Inferior parietal cortex (tissue), 1 donor: ENCODE data around the gene DNM3.

Experiments
- DNase-seq: peaks from one replicate; pipeline ENCODE4 v3.0.0-alpha.2; 2016; ENCODE audit errors: extremely low spot score

DNM3 gene

DNA sequence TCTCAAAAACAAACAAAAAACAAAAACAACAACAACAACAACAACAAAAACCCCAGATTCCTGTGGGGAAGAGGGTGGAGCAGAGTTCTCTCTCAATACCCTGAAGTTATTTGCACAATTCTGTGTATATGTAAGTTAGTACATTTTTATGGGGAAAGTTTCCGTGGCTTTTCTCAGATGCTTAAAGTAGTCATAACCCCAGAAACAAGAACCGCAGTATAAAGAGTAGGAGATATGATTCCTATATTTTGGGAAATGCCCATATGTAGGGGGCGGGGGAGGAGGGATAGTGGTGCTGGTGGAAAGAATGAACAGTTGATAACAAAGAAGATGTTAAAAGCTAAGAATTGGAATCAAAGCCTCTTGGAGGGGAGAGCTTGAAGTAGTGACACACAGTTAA, 131.5 kb downstream of the DNM3 start:
- no peak for DNase-seq

DNA sequence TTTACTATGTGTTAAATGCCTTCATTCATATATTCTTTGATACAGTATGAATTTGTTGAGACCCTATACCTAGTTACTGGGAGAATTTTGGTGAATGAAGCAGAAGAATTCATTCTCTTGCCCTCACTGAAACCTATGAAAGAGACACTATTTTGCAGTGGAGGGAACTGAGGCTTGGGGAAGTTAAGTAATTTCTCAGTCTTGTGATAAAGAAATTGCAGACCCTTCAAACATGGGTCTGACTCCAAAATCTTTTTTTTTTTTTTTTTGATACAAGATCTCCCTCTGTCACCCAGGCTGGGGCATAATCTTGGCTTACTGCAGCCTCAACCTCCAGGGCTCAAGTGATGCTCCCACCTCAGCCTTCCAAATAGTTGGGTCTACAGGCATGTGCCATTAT, 132.1 kb downstream of the DNM3 start:
- DNase-seq: no peak

DNA sequence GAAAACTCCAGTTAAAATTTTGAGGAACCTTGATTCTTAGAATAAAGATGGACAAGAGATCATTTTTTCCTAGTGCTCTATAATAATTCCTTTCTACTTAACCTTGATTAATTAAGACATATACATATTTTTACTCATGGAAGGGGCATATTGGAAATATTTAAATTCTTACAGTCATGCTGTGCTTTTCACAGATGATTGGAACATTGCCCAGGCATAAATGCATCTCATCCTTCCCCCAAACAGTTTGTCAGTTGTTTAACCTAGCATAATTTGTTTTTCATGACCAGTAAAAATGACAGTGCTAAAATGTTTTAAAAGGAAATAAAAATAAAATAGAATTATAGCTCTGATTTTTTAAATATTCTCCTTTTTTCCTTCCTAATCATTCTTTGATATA, 140.0 kb downstream of the DNM3 start:
- DNase-seq: no peak

DNA sequence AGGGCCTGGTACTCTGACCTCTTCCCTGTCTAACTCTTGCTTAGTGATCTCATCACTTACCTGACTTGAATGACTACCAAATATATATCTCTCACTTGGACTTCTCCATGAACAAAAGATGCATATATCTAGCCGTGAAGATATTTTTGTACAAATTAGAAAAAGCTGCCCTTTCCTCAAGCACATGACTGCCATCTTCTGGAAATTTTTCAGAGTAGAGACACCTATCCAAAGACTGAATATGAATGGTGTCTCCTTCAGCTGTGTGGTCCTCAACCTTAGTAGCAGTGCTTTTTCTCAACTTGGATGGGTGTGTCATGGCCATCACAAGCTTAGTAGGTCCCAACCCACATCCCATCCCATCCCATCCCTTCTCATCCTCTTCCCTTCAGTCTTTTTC, 142.3 kb downstream of the DNM3 start:
- peak; percentile 57 for DNase-seq

DNA sequence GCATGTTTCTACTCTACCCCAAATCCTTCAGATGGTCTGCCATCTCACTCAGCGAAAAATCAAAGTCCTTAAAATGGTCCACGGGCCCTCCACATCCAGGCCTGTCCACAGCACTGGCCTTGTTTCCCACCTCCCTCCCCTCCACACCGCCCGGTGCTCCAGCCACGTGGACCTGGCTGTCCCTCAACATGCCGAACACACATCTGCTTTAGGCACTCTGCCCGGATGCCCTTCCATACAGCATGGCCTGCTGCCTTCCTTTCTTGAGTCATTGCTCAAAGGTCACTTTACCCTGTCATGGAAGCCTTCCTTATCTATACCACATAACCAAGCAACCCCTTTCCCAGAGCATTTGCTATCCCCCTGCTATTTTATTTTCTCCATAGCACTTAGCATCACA, 143.0 kb downstream of the DNM3 start:
- no peak for DNase-seq

DNA sequence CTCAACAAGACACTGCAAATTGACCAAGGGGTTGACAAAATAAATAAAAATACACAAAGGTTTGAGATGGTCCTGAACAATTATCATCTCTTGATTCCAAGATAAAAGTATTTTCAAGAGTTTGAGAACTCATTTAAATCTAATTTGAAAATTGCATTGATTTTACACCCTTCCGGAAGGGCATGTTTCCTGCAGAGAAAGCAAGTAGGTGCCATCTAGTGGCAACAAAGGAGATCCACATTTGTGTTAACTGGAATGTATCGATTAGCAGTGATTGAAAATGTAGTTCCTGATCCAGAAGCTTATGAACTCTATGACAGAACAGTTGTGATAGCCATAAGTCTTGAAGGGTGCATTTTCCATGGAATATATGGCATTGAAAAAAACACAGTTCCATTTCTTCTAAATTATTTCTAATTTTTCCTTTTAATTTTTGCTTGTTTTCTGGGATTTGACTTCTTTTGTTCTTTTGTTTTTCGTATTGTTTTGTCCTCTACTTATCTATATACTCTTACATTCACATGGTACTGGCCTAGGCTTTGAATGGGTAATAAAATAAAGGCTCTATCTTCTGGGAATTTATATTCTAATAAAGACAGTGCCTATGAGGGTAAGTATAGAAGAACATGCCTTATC, 143.7 kb downstream of the DNM3 start:
- DNase-seq: peak; percentile 71

DNA sequence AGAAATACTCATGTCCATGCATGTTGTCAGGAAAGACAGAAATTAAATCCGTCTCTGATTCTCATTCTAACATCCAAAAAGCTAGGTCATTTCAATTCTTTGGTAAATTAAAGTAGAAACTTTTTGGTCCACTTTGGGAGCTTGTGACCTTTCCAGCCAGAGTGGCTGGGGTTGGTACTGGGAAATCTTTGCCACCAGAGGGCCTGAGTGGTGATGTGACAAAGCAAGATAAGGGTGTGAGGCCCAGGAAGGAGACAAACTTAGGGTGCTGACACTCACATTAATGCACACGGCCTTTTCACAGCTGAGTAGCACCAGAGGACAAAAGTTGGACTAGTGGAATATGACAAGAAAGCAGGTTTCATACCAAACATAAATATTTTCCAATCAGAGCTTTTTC, 144.3 kb downstream of the DNM3 start:
- DNase-seq: no peak

DNA sequence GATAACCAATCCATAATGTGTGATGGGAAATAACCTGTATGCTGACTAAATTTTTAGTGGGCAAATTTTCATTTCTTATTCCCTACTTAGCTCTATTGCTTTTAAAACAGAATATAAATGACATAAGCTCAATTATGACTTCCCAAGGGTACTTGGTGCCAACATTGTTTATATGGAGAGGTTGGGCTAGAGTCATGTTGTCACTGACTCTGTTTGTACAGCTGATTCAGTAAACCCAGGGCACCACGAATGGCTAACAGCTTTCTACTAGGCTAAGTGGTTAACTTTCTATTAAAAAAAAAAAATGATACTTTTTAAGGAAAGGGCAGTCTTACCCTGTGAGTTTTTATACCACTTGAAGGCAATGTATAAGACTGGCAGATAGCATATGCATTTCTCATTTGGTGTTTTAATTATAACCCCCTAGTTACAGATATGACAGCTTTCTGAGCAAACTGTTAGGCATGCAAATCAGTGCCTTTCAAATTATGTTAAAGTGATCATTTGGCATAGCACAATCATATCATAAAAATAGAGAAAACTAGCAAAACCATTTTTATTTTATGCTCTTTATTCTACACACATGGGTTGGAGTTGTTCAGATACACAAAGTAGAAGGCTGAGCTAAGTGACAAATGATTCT, 147.1 kb downstream of the DNM3 start:
- no peak for DNase-seq

DNA sequence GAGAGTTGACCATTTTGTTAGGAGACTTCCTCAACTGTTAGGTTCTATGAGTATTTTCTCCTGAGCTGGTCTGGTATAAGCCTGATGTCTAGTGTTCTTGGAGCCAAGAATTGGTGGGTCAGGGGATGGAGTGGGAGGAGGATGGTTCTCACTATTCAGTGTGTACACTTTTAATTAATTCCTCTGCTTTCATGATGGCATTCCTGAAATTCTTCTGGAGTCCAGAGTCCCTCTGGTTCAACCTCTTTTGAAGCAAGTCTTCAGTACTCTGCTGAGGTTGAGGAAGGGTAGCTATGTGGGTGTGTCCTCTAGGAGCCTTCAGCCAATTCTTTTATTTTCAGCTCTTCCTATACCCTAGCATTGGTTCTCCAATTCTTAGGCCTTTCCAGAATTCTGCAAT, 149.1 kb downstream of the DNM3 start:
- no peak for DNase-seq

DNA sequence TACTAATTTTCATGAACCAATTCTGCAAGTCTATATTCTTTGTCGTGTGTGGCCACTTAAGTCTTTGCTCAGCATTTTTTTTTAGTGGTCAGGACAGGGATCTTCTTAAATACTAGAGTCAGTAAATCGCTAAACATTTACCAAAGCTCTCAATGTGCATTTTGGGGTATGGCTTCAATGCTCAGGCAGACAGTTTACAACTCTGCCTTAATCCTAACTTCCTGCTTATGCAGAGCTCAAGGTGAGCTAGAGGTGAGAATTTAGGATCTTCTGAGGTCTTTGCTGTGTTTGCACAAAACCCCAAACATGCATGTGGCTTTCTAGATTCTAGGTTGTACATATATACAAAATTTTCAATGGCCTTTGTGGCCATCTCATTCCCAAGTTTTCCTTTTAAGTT, 153.0 kb downstream of the DNM3 start:
- DNase-seq: no peak

DNA sequence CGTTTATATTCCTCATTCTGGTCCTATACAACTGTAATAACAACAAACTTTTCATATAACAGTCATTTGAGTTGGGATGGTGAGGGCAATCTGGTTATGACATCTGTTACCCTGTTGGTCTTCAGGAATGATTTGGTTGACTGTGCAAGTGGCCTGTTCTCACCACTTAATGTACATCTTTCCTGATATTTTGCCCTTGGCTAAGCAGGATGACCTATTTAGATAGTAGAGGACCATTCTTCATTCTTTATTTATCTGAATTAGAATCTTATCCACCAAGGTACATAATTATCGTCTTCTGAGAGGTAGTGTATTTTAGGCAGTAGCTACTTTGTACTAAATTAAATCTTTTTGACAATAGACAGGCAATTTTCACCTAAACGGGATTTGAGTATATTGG, 154.3 kb downstream of the DNM3 start:
- DNase-seq: no peak

DNA sequence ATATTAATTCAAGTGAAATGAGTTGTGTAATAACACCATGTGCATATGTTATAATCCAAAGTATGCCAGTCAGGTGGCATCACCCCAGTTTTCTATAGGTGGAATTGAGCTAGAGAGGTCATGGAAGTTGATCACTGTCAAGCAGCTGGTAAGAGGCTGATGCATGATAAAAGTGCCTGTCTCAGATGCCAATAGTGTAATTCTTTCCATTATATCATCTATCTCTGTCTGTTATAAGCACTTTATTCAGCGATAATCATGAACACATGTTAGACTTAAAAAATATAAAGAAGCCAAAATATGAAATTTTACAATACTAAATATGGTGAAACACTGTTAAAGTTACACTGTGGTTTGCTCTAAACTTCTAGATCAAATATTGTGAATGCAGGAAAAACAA, 156.6 kb downstream of the DNM3 start:
- DNase-seq: no peak

DNA sequence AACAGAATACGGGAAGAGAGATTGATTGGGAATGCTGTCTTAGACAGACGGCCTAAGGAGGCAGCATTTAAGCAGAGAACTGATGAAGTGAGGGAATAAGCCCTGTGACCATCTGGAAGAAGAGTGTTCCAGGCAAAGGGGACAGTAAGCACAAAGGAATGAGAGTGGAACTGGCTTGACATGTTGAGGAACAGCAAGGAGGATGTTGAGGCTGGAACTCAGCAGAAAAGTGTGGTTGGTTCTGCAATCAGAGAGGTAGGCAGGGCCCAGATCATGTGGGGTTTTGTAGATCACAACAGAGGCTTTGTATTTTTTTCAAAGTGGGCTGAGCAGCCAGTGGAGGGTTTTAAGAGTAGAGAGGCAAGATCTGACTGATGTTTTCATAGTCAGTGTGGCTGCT, 157.4 kb downstream of the DNM3 start:
- DNase-seq: no peak

DNA sequence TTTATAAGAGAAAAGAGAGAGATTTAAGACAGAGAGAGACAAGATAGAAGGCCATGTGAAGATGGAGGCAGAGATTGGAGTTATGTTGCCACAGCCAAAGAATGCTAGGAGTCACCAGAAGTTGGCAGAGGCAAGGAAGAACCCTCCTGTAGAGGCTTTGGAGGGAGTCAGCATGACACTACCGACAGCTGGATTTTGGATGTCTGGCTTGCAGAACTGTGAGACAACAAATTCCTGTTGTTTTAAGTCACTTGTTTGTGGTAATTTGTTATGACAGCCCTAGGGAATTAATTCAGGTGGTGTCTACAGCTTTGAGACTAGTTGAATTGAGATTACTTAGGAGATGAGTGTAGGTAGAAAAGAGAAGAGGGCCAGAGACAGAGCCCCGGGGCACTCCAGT, 158.5 kb downstream of the DNM3 start:
- no peak for DNase-seq

DNA sequence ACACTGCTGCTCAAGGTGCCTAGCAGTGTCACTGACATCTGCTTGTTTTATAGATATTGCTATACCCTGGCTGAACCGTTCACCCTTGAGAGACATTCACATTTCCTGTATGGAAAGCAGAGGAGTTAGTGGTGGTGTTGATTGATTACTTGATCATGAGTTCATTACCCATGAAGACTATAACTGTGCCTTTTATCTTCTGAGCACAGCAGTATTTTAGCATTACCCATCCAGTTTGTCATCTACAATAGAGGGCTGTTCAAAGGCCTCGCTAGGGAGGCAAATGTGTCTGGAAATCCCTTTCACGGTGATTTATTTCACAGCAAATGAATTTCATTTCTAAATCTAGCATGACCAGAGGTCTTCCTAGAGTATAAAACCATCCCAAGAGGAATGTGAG, 160.0 kb downstream of the DNM3 start:
- DNase-seq: no peak

DNA sequence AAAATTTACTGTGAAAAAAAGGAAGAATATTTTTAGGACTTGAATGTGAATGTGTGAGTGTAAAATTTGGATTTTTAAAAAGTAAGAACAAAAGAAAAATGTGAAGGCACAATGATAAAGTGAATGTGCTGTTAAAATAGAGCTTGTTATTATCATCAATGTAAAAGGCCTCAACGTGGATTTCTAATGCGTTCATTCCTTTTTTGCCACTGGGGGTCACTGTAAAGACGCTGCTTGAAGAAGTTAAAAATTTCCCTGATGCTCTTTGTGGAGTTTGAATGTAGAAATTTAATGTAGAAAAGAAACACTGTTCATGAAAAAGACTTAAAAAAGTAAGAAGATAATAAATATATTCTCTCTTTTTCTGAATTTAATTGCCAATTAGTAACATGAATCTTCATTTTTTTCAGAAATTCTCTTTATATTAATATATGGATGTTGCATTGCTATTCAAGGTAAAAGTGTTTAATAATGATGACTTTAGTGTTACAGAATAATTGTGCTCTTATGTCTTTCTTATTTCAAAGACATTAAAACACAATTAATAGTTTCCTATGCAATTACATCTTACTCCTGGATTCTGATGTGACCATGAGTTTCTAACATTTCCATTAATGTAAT, 161.5 kb downstream of the DNM3 start:
- peak; percentile 80 for DNase-seq

DNA sequence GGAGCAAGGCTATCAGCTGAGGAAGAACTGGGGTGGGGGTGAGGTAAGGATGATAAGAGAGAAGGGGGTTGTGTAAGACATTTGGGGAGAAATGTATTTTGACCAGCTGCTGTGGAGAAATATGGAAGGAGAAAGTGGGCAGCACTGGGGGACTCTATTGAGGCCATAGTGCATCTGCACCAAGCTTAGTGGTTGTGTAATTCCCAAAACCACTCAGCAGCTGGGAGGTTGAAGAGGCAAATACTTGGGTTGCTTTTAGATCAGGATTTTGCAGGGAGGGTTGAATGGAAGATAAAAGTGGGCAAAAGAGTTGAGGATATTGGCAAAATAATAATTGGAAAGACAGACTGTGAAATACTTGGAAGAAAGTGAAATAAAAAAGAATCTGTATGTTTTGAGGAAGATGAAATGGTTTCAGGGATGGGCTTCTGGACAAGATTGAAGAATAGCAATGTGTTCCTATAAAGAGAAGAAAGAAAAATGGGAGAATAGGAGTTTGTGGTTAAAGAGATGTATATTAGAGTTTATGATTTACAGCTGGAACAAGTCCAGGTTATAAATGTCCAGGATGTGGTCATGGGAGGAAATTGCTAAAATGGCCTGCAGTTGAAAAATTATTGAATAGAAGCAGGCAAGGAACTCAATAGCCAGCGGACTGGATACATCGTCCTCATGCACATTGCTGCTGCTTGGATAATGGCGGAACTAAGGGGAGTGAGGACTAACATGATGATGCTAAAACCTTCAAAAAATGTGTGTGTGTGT, 162.7 kb downstream of the DNM3 start:
- DNase-seq: no peak

DNA sequence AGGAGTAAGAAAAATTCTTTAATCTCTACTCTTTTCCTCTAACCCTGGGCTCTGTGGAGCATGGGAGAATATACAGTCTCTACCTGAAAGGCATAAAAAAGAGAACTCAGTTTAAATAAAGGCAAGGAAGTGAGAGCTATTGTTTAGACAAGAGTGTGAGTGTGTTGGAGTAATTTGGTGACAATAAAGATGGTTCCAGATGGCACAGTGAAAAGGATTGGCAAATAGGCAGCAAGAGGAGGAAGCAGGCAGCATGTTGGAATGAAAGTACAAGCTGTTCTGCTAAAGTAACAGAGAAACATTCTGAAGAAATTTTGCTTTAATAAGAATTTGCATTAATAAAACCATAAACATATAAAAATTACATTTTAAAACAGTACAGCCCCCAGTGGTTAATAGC, 163.4 kb downstream of the DNM3 start:
- no peak for DNase-seq

DNA sequence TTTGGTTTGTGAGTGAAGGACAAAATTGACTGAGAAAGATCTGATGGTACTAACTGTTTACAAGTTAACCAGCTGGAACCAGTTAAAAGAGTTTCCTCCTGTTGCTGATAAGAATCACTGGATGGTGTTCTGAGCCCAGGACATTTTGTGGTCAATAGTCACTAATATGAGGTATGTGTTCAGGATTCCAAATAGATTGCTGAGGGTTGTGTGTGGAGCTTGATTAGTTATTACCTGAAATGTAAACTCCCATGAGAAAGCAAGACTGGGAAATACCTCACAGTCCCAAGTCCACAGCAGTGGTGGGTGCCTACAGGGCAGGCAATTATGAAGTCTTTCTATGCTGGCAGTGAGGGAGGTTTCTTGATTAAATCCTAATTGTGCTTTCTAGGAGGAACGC, 164.6 kb downstream of the DNM3 start:
- DNase-seq: no peak

DNA sequence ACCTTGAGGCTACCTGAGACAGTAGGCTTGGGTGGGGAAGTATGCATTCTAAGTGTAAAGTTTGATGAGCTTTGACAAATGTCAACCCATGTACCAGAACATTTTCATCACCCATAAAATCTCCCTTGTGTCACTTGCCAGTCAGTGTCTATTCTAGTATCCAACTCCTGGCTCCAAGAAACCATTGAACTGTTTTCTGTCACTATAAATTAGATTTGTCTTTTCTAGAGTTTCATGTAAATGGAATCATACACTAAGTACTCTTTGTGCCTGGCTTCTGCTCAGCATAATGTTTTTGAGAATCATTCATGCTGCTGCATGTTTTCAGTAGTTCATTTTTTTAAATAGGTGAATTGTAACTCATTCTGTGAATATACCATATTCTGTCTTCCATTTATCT, 165.4 kb downstream of the DNM3 start:
- DNase-seq: no peak

DNA sequence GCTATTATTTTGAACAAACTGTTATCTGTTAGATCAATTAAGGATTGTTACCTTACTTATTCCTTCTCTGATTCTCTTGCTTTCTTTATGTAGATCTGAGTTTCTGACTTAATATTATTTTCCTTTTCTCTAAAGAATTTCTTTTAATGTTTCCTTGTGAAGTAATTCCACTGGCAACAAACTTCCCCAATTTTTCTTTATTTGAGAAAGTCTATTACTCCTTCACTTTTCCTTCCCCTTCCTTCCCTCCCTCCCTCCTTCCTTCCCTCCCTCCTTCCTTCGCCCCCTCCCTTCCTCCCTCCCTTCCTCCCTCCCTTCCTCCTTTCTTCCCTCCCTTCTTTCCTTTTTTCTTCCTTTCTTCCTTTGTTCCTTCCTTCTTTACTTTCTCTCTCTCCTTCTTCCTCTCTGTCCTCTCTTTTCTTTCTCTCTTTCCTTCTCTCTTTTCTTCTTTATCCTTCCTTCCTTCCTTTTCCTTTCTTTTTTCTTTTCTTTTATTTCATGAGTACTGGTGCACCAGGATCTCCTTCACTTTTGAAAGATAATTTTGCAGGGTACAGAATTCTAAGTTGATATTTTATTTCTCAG, 177.5 kb downstream of the DNM3 start:
- no peak for DNase-seq

DNA sequence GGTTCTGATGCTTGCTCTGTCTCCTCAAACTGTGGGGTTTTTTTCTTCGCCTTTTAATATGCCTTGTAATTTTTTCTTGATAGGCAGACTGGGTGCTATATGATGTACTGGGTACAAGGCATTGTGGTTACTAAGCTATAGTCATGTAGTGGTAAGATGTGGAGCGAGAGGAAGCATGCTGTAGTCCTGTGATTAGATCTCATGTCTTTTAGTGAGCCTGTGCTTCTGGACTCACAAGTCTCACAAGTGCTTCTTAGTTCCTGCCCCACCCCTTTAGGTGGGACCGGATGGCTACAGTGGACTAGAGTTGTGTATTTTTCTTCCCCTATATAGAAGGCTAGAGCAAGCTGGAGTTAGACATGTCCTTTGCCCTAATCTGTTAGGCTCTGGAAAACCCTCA, 178.7 kb downstream of the DNM3 start:
- no peak for DNase-seq

DNA sequence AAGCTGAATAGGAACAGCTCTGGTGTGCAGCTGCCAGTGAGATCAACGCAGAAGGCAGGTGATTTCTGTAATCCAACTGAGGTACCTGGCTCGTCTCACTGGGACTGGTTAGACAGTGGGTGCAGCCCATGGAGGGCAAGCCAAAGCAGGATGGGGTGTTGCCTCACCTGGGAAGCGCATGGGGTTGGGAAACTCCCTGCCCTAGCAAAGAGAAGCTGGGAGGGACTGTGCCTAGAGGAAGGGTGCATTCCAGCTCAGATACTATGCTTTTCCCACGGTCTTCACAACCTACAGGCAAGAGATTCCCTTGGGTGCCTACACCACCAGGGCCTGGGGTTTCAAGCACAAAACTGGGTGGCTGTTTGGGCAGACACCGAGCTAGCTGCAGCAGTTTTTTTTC, 183.2 kb downstream of the DNM3 start:
- DNase-seq: no peak
